GM12875 (cell line): ENCODE measurements around the gene MYL9.
"Not testable (repeated sequence)": the region's sequence is repeated elsewhere in the genome, so short reads cannot be mapped to it uniquely, and the experiment has no call there.

Experiments
- H3K4me3 ChIP-seq: one replicate; pipeline ENCODE4 v1.5.1; 2011; ENCODE audit warnings: low read depth, low read length, control low read depth
- TF ChIP-seq, protein P1 (sequence below): IDR thresholded peaks from 2 replicates; pipeline ENCODE4 v1.5.1; 2011; ENCODE audit warnings: low read depth, mild to moderate bottlenecking, control low read depth, inconsistent platforms, low read length, moderate library complexity, borderline replicate concordance; ENCODE audit not compliant: insufficient read depth

Gene MYL9

DNA sequence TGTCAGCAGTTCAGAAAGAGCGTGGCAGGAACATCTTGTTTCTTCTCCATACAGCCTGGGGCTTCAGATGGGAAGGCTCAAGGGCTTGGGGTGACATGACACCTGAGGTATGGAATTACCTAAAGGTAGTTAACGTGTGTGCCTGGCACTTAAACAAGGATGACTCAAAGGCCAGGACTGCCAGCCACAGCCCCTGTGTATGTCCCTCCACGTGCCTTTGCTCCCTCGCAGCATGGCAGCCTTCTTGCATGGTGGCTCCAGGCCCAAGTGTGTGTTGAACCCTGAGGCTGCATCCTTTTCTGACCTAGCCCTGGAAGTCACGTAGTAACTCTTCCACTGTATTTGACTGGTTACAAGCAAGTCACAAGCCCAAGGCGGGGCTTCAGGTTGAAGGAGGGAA is 33.6 kb upstream of the MYL9 start:
- no peak overlapping the region for H3K4me3 ChIP-seq
- TF ChIP-seq, protein P1, sequence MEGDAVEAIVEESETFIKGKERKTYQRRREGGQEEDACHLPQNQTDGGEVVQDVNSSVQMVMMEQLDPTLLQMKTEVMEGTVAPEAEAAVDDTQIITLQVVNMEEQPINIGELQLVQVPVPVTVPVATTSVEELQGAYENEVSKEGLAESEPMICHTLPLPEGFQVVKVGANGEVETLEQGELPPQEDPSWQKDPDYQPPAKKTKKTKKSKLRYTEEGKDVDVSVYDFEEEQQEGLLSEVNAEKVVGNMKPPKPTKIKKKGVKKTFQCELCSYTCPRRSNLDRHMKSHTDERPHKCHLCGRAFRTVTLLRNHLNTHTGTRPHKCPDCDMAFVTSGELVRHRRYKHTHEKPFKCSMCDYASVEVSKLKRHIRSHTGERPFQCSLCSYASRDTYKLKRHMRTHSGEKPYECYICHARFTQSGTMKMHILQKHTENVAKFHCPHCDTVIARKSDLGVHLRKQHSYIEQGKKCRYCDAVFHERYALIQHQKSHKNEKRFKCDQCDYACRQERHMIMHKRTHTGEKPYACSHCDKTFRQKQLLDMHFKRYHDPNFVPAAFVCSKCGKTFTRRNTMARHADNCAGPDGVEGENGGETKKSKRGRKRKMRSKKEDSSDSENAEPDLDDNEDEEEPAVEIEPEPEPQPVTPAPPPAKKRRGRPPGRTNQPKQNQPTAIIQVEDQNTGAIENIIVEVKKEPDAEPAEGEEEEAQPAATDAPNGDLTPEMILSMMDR = no peak

DNA sequence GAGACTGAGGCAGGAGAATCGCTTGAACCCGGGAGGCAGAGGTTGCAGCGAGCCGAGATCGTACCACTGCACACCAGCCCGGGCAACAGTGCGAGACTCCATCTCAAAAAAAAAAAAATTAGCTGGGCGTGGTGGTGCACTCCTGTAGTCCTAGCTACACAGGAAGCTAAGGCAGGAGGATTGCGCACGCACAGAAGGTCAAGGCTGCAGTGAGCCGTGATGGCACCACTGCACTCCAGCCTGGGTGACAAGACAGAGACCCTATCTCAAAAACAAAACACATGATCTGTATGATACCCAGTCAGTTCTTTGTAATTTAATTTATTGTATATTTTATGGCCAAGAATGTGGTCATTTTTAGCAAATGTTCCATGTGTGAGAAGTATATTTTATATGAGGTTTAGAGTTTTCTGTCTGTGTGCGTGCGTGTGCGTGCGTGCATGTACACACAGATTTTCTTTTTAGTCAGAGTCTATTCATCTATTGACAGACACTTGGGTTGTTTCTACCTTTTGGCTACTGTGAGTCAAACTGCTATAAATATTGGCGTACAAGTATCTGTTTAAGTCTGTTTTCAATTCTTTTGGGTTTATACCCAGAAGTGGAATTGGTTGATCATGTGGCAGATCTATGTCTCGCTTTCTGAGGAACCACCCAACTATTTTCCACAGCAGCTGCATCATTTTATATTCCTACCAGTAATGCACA is 22.2 kb upstream of the MYL9 start:
- H3K4me3 ChIP-seq = no peak overlapping the region
- TF ChIP-seq, protein P1 = no peak

DNA sequence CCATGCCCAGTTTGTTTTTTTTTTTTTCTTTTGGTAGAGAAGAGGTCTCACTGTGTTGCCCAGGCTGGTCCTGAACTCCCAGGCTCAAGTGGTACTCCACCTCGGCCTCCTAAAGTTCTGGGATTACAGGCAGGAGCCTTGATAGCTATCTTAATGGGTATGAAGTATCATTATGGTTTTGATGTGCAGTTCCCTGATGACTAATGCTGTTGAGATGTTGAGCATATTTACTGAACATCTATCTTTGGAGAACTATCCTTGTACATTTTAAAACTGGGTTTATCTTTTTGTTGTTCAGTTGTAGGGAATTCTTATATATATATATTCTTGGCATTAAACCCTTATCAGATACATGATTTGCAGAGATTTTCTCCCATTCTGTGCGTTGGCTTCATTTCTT is 21.4 kb upstream of the MYL9 start:
- TF ChIP-seq, protein P1 = no peak
- H3K4me3 ChIP-seq = no peak overlapping the region

DNA sequence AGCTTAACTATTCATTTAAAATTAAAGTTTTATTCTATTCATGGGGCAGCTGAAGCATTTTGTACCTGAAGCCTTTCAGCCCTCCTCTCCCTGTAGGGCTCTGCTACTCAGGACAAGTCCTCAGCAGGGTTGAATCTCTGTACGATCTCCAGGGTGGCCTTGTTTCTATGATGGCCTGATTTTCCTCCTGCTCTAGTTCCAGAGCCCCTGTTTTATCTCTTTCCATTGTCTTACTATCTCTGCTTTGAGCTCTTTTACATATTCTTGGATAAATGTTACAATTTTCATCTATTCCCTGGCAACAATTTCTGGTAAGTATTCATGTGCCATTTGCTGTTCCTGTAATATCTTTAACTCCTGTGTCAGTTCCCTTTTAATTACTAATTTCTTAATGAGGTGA is 19.8 kb upstream of the MYL9 start:
- TF ChIP-seq, protein P1 = no peak
- no peak overlapping the region for H3K4me3 ChIP-seq

DNA sequence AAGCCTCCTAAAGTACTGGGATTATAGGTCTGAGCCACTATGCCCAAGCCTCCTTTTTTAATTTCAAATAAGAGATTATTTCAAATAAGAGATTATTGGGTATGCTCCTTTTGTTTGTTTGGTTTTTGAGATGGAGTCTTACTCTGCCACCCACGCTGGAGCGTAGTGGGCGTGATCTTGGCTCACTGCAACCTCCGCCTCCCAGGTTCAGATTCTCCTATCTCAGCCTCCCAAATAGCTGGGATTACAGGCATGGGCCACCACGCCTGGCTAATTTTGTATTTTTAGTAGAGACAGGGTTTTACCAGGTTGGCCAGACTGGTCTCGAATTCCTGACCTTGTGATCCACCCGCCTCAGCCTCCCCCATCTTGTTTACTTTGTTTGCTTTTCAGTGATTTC is 18.9 kb upstream of the MYL9 start:
- H3K4me3 ChIP-seq = not testable (repeated sequence)

DNA sequence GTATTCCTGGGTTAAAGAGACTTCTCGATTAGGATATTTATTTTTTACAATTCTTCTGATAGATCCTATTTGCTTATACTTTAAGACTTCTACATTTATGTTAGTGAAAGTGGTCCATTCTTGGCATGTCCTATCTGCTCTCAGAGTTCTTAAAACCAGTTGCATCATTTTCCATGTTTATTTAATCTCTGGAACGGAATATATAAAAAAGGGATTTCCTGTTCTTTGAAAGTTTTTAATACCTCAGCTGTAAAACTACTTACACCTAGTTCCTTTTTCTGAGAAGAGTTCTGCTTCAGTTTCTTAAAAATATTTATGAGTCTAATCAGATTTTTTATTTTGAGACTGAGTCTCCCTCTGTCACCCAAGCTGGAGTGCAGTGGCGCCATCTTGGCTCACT is 18.0 kb upstream of the MYL9 start:
- TF ChIP-seq, protein P1 = no peak
- no peak overlapping the region for H3K4me3 ChIP-seq

DNA sequence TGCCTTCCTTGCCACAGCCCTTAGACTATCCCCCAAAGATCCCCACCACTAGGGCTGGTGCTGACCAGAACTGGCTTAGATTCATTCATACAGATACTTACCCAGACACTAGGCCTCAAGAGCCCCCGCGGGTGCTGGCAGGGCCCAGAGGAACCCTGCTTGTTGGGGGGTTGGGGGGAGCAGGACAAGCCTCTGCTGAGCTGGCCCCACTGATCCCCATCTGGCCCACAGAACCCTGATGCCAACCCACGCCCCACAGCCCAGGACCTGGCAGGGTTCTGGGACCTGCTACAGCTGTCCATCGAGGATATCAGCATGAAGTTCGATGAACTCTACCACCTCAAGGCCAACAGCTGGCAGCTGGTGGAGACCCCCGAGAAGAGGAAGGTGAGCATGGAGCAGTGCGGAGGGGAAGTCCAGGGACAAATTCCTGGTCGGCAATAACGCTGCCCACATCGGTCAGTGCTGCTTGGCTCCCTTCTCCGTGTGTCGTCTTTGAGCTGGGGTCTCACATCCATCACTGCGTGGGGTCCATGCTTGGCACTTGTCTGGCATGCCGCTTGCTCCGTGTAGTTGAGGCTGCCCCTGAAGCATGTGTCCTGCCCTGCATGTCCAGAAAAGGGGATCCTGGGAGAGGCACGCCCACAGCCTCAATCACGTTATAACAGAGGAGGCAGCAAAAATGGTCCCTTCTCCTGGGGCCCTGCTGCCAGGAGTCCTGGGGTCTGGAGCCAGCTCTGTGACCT is 15.5 kb upstream of the MYL9 start:
- no peak overlapping the region for H3K4me3 ChIP-seq
- TF ChIP-seq, protein P1 = no peak
